HK-2 (cell line): Measurements from ENCODE around the gene VPS13A.
A peak's percentile ranks its signal among the peaks of the same experiment; 100 is the strongest.

Source experiments
- DNase-seq: peaks from one replicate; pipeline ENCODE4 v3.0.0-alpha.2; 2018; ENCODE audit not compliant: unreplicated experiment

VPS13A gene

GRCh38 chr9:77177143-77177893, at the start of gene VPS13A:
TSS of gene VPS13A (plus strand) at chr9:77177534. CDS start at chr9:77177705, 171 bp downstream.
- DNase-seq, result peak; percentile 71

GRCh38 chr9:77128125-77128789, 49.1 kb upstream of the VPS13A start:
- no peak for DNase-seq

GRCh38 chr9:77131399-77131798, 45.9 kb upstream of the VPS13A start:
- no peak for DNase-seq

GRCh38 chr9:77133011-77133410, 44.3 kb upstream of the VPS13A start:
- no peak for DNase-seq

- no peak for DNase-seq
Measured at GRCh38 chr9:77142366-77142765, 35.0 kb upstream of the VPS13A start.

- no peak for DNase-seq
Measured at GRCh38 chr9:77149879-77150278, 27.5 kb upstream of the VPS13A start.

- DNase-seq, result no peak
Measured at GRCh38 chr9:77152289-77152688, 25.0 kb upstream of the VPS13A start.

GRCh38 chr9:77156646-77157371, 20.5 kb upstream of the VPS13A start:
- no peak for DNase-seq

GRCh38 chr9:77158772-77159513, 18.4 kb upstream of the VPS13A start:
- no peak for DNase-seq

GRCh38 chr9:77161191-77161590, 16.1 kb upstream of the VPS13A start:
- DNase-seq, result no peak

GRCh38 chr9:77161966-77162365, 15.4 kb upstream of the VPS13A start:
- no peak for DNase-seq

- no peak for DNase-seq
Measured at GRCh38 chr9:77162366-77162765, 15.0 kb upstream of the VPS13A start.

- no peak for DNase-seq
Measured at GRCh38 chr9:77163884-77164283, 13.4 kb upstream of the VPS13A start.

GRCh38 chr9:77166193-77166592, 11.1 kb upstream of the VPS13A start:
- no peak for DNase-seq

- DNase-seq, result no peak
Measured at GRCh38 chr9:77170991-77171699, 6.2 kb upstream of the VPS13A start.

- DNase-seq, result no peak
Measured at GRCh38 chr9:77175151-77175550, 2.2 kb upstream of the VPS13A start.

- DNase-seq, result no peak
Measured at GRCh38 chr9:77176106-77176505, 1.2 kb upstream of the VPS13A start.

GRCh38 chr9:77176686-77177142, 620 bp upstream of the VPS13A start:
- no peak for DNase-seq

GRCh38 chr9:77177894-77178794, 810 bp downstream of the VPS13A start:
- peak; percentile 19 for DNase-seq

- DNase-seq, result no peak
Measured at GRCh38 chr9:77180056-77180455, 2.7 kb downstream of the VPS13A start.
